ENCODE measurements around the gene TEX48.

GRCh38 chr9:114643001-114643400 is 39.0 kb downstream of the TEX48 start:
- TF ChIP-seq POLR2A (IDR thresholded peaks at IDR 0.05) (no peak), CTCF (IDR thresholded peaks at IDR 0.05) (no peak)

Data from uterus (tissue), 2 donors.